A673 (cell line): ENCODE measurements around the gene ALX3. TPM values are rescaled to one million over a fixed set of nuclear protein-coding genes. Genes with fewer than 3 reads are reported as not detected.
A peak's percentile ranks its signal among the peaks of the same experiment; 100 is the strongest.

ENCODE experiments used
- BruUV-seq: library from RNA; stranded (reverse); fragments of 400-500 nt; replicated peaks from 2 replicates; lab custom pipeline; 2021; lab: Mats Ljungman, UMichigan
- CTCF ChIA-PET: fragments of 300-600 bp; sonication (Branson Sonifier 250); formaldehyde crosslinking; loops from one replicate; lab custom pipeline; 2022; ENCODE audit warnings: antibody characterized with exemption; lab: Charles Lee
- POLR2A ChIA-PET: fragments of 300-600 bp; sonication (Branson Sonifier 250); formaldehyde crosslinking; loops from one replicate; lab custom pipeline; 2022; ENCODE audit warnings: antibody characterized with exemption; ENCODE audit not compliant: low non-redundant PET; lab: Charles Lee
- DNase-seq: peaks from one replicate; pipeline ENCODE4 v3.0.0-alpha.2; 2015; ENCODE audit warnings: low spot score
- H3K27ac ChIP-seq: fragments of 200-600 bp; sonication (generic); 2 replicates; pipeline ENCODE4 v1.5.1; 2016; ENCODE audit warnings: mixed run types, low read depth, mild to moderate bottlenecking, mixed read lengths, antibody characterized with exemption, low read length; ENCODE audit not compliant: poor library complexity, severe bottlenecking
- H3K27me3 ChIP-seq: fragments of 200-600 bp; sonication (generic); replicated peaks from 2 replicates; pipeline ENCODE4 v1.6.1; 2017; ENCODE audit warnings: mixed run types, low read depth, mild to moderate bottlenecking, mixed read lengths, antibody characterized with exemption, low read length; ENCODE audit not compliant: insufficient read depth, poor library complexity
- H3K36me3 ChIP-seq: fragments of 200-600 bp; sonication (generic); 2 replicates; pipeline ENCODE4 v1.6.1; 2016; ENCODE audit warnings: mixed run types, mild to moderate bottlenecking, mixed read lengths, antibody characterized with exemption, low read length; ENCODE audit not compliant: insufficient read depth, poor library complexity, severe bottlenecking
- H3K4me1 ChIP-seq: fragments of 200-600 bp; sonication (generic); 2 replicates; pipeline ENCODE4 v1.6.1; 2017; ENCODE audit warnings: mixed run types, mild to moderate bottlenecking, mixed read lengths, antibody characterized with exemption, low read length; ENCODE audit not compliant: insufficient read depth, poor library complexity, severe bottlenecking
- H3K4me3 ChIP-seq: fragments of 200-600 bp; sonication (generic); 2 replicates; pipeline ENCODE4 v1.5.1; 2016; ENCODE audit warnings: low read depth, mixed run types, mild to moderate bottlenecking, mixed read lengths, low read length; ENCODE audit not compliant: poor library complexity, severe bottlenecking
- H3K9me3 ChIP-seq: fragments of 200-600 bp; sonication (generic); 2 replicates; pipeline ENCODE4 v1.6.1; 2016; ENCODE audit warnings: mixed run types, low read depth, mild to moderate bottlenecking, mixed read lengths, antibody characterized with exemption, low read length; ENCODE audit not compliant: poor library complexity, severe bottlenecking
- EZH2 ChIP-seq: fragments of 200-600 bp; sonication (generic); IDR thresholded peaks from 2 replicates; pipeline ENCODE4 v1.6.1; 2017; ENCODE audit warnings: borderline replicate concordance, low read depth, mild to moderate bottlenecking, mixed read lengths, antibody characterized with exemption, low read length; ENCODE audit not compliant: poor library complexity, severe bottlenecking
- intact Hi-C: fragments of 100-400 bp; cut with micrococcal nuclease; formaldehyde crosslinking; loops from one replicate; pipeline ENCODE4 v1.10.0; 2022; ENCODE audit not compliant: unreplicated experiment
- total RNA-seq: library from RNA; stranded (reverse); gene quantifications from 2 replicates; pipeline ENCODE4 v1.2.3, GENCODE V29; 2021
- TF ChIP-seq, protein P1 (sequence below): fragments of 300-800, 200-600 bp; sonication (generic); conservative IDR thresholded peaks from 2 replicates; pipeline ENCODE4 v1.5.1; 2017; ENCODE audit warnings: low read depth, mild to moderate bottlenecking, antibody characterized with exemption, low read length, moderate library complexity, mixed read lengths

ALX3 gene
- total RNA-seq, 1 experiment from 2014 or later = 0.84 TPM

DNA sequence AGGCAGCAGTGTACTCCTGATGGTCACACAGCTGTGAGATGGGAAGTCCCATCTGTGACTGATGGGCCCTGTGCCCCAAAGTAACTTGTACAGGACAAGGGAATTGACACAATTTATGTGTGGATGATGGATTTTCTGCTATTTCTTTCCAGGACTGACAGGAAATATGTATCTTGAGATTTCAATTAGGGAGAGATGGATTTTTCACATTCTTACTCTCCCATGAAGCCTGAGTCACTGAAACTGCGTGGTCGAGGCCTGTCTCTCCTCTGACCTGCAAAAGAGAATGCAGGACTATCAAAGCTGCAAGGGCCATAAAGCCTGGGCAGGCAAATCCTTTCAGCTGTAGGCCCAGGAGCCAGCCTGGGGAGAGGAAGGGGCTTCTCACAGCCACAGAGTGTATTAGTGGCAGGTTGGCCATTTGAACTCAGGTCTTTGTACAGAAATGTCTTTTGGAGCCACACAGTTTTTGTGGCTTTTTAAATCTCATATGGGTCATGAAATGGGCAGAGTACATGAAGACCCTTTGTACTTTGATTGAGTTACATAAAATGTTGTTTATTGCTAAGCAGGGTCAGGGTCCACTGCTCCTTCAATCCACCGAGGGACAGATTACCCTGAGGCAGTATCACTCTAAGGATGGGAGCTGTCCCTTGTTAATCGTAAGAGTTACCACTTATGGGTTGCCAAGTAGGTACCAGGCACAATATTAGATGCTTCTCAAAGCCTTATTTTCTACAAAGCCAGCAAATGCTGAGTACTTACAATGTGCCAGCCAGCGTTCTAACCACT lies 14.8 kb downstream of the ALX3 start:
- no peaks in the 10 kb centered on the region for H3K4me1 ChIP-seq
- POLR2A ChIA-PET = no interaction called here
- CTCF ChIA-PET = no interaction called here
- H3K9me3 ChIP-seq = no peaks in the 10 kb centered on the region
- DNase-seq = no peak
- no peaks in the 10 kb centered on the region for H3K27me3 ChIP-seq
- no peak overlapping the region for H3K4me3 ChIP-seq
- no peak for TF ChIP-seq EZH2
- TF ChIP-seq, protein P1, sequence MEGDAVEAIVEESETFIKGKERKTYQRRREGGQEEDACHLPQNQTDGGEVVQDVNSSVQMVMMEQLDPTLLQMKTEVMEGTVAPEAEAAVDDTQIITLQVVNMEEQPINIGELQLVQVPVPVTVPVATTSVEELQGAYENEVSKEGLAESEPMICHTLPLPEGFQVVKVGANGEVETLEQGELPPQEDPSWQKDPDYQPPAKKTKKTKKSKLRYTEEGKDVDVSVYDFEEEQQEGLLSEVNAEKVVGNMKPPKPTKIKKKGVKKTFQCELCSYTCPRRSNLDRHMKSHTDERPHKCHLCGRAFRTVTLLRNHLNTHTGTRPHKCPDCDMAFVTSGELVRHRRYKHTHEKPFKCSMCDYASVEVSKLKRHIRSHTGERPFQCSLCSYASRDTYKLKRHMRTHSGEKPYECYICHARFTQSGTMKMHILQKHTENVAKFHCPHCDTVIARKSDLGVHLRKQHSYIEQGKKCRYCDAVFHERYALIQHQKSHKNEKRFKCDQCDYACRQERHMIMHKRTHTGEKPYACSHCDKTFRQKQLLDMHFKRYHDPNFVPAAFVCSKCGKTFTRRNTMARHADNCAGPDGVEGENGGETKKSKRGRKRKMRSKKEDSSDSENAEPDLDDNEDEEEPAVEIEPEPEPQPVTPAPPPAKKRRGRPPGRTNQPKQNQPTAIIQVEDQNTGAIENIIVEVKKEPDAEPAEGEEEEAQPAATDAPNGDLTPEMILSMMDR = no peak
- H3K36me3 ChIP-seq = peaks cover 53% of the 10 kb centered on the region
- no TSS peak for BruUV-seq
- intact Hi-C loops = no loop called here
- no peak overlapping the region for H3K27ac ChIP-seq

DNA sequence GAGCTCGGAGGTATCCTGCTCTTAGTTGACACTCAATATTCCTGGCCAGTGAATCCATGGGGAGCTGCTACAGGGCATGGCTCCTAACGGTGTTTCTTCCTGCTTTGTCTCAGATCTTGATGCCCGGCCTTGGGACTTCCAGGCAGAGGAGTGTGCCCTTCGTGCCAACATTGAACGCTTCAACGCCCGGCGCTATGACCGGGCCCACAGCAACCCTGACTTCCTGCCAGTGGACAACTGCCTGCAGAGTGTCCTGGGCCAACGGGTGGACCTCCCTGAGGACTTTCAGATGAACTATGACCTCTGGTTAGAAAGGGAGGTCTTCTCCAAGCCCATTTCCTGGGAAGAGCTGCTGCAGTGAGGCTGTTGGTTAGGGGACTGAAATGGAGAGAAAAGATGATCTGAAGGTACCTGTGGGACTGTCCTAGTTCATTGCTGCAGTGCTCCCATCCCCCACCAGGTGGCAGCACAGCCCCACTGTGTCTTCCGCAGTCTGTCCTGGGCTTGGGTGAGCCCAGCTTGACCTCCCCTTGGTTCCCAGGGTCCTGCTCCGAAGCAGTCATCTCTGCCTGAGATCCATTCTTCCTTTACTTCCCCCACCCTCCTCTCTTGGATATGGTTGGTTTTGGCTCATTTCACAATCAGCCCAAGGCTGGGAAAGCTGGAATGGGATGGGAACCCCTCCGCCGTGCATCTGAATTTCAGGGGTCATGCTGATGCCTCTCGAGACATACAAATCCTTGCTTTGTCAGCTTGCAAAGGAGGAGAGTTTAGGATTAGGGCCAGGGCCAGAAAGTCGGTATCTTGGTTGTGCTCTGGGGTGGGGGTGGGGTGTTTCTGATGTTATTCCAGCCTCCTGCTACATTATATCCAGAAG lies 16.7 kb downstream of the ALX3 start:
- no TSS peak for BruUV-seq
- ChIA-PET CTCF (interaction anchor here (0.5 to 1.1 kb wide), 3 partner anchors 34 to 259 kb away, joined by 3 read pairs; no protein-coding TSS in a partner anchor), POLR2A (no interaction called here)
- Histone ChIP-seq H3K4me3 (no peak overlapping the region), H3K4me1 (no peaks in the 10 kb centered on the region), H3K9me3 (no peaks in the 10 kb centered on the region), H3K36me3 (peaks cover 66% of the 10 kb centered on the region), H3K27ac (no peak overlapping the region), H3K27me3 (no peaks in the 10 kb centered on the region)
- intact Hi-C loops = loop anchor here (1.0 kb wide), 1 partner anchor 53 kb away; no protein-coding TSS in a partner anchor
- DNase-seq = peak; percentile 56
- TF ChIP-seq EZH2 = no peak
- TF ChIP-seq, protein P1 = peak; percentile 96

DNA sequence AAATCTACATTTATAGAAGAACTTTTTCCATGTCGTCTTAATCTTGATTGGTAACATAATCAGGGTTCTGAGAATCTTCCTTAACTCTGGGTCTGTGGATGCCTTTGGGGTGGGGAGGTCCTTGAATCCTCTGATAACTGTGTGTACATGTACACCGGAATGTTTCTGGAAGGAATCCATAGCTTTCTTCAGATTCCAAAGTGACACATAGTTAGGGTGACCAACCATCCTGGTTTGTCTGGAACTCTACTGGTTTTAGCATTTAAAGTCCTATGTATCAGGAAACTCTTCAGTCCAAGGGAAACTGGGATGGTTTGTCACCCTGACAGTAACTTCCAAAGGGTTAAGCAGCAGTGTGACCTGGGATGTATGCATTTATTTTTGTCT lies 19.2 kb downstream of the ALX3 start:
- H3K36me3 ChIP-seq = peaks cover 76% of the 10 kb centered on the region
- no peak for TF ChIP-seq EZH2
- TF ChIP-seq, protein P1 = no peak
- no peaks in the 10 kb centered on the region for H3K27me3 ChIP-seq
- ChIA-PET CTCF (no interaction called here), POLR2A (no interaction called here)
- no peak overlapping the region for H3K27ac ChIP-seq
- intact Hi-C loops = no loop called here
- no TSS peak for BruUV-seq
- H3K4me3 ChIP-seq = no peak overlapping the region
- no peaks in the 10 kb centered on the region for H3K9me3 ChIP-seq
- DNase-seq = no peak
- H3K4me1 ChIP-seq = no peaks in the 10 kb centered on the region
